GM15510 (cell line): Measurements from ENCODE around the gene CSTF2.

Source experiments
- POLR2A ChIP-seq: IDR thresholded peaks from 3 replicates; pipeline ENCODE4 v1.6.1; 2011; ENCODE audit warnings: borderline replicate concordance; ENCODE audit not compliant: insufficient read length; ENCODE audit errors: extremely low read depth

The CSTF2 gene

DNA sequence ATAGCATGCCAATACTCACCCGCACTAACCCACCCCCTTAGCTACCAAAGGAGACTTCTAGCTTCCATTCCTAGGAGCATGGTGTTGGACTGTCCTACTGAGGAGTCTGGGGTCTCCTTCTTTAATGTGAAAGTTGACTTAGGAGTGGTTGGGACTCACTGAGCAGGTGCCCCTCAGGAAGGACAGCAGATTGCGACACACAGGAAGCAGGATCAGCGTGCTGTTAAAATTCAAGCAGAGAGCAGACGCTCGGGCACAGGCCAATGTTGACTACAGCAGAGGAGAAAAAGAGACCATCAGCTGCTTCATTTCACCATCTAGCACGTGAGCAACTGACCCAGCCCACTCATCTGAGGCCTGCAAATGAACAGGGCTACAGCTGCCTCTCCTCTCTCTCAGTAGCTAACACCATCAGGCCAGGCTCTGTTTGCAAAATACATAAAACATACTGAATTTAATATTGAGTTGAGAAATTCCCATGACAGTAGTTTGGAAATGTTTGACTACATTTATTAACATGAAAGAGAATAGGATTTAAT lies 43.2 kb downstream of the CSTF2 start:
- no peak for TF ChIP-seq POLR2A

GRCh38 chrX:100864657-100865391 lies 44.6 kb downstream of the CSTF2 start:
- TF ChIP-seq POLR2A = no peak

GRCh38 chrX:100868273-100868672 lies 48.1 kb downstream of the CSTF2 start:
- no peak for TF ChIP-seq POLR2A

DNA sequence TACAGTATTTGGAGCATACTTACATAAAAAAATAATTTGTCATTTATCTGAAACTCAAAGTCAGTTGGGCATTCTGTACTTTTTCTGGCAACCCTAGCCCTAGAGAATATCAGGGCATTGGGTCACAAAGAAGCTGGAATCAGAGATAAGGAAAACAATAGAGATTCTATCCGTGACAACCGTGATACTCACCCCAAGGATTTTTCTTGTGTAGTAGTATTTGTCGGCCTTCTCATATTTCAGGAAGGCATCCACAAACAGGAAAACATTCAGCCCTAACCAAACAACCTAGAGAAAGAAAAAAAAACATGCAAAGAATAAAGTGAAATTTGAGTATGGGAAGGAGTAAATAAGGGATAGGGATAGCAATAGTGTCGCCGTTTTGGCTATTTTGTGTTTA lies 50.3 kb downstream of the CSTF2 start:
- TF ChIP-seq POLR2A = no peak

DNA sequence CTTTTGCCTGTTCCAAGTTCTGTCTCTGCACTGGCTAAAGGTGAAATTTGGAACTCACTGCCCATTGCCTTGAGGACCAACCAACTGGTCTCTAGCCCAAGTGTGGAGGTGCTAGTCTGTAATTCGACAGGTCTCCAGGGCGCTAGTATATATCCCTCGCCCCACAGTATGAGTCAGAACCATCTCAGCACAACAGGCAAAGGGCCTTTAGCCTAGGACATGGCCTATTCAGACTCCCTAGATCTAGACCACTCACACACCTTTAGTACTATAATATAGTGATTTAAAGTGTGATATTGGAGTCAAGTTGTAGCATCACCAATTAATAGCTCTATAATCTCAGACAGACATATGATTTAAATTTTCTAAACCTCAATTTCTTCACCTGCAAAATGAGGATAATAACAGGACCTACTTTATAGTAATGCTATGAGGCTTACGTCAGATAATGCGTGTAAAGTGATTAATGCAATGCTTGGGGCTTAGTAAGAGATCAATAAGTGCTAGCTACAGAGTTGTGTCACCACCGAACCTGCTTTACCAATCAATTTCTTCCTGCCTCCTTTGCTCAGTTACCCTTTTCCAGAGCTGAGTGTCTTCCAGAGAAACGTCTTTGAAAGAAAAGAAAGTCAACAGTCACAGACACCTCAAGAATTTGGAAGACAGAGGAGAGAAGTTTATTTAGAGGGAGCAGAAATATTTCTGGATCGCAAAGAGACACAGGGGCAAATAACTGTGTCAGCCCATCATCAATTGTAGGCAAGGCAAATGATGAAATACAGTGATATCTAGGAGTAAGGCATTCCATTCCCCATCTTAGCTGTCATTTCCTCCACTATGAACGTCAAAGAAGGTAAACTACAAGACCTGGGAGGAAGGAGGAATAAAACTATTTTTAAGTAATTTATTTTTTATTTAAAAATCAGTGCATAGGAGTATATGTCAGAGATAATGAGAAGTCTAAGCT lies 51.7 kb downstream of the CSTF2 start:
- no peak for TF ChIP-seq POLR2A

- TF ChIP-seq POLR2A = no peak
These were observed 54.1 kb downstream of the CSTF2 start, which contains the start of gene NOX1 for GRCh38 chrX:100874325-100874724. TSS of gene NOX1 (minus strand) at chrX:100874359. CDS start at chrX:100874139, 220 bp downstream.

GRCh38 chrX:100880368-100880767 lies 60.2 kb downstream of the CSTF2 start:
- TF ChIP-seq POLR2A = no peak

DNA sequence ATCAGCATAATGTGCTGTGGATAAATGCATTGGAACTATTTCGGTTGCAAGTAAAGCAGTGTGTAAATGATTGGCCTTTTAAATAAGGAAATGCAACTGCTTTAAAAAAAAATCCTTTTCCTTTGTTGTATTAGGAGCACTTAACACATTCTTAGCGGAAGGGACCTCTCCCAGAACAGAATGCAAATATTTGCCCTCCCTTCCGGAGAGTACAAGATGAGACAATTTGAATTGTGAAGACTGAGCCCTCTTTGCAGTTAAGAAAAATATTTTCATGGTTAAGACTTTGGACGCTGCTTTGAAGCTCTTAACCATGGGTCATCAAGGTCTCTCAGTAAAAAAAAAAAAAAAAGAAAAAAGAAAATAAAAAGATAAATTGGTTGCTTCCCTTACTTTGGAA lies 63.5 kb downstream of the CSTF2 start:
- no peak for TF ChIP-seq POLR2A
